ENCODE results near the gene EVI2B. TPM values are rescaled to one million over a fixed set of nuclear protein-coding genes. Genes with fewer than 3 reads are reported as not detected.

The EVI2B gene
- total RNA-seq, 2 experiments from 2014 or later, result 17.4 to 71.0 TPM

DNA sequence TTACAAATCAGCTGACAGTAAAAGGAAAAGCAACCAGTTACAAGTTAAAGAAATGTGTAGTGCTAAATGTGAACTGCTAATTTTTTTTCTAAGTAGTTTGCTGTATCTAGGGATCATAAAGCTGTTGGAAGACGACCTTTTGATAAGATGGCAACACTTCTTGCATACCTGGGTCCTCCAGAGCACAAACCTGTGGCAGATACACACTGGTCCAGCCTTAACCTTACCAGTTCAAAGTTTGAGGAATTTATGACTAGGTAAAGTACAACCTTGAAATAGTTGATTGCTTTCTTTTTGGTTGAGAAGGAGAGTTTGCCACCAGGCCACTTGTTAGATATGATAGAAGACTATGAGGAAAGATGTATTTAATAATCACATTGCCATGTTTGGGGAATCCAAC lies 52.3 kb downstream of the EVI2B start:
- BruUV-seq (replicated peaks), result no TSS peak
- TF ChIP-seq EZH2phosphoT487 (IDR thresholded peaks at IDR 0.05; ENCODE audit: borderline replicate concordance, low read depth, low read length), result no peak
- TF ChIP-seq, protein P1, sequence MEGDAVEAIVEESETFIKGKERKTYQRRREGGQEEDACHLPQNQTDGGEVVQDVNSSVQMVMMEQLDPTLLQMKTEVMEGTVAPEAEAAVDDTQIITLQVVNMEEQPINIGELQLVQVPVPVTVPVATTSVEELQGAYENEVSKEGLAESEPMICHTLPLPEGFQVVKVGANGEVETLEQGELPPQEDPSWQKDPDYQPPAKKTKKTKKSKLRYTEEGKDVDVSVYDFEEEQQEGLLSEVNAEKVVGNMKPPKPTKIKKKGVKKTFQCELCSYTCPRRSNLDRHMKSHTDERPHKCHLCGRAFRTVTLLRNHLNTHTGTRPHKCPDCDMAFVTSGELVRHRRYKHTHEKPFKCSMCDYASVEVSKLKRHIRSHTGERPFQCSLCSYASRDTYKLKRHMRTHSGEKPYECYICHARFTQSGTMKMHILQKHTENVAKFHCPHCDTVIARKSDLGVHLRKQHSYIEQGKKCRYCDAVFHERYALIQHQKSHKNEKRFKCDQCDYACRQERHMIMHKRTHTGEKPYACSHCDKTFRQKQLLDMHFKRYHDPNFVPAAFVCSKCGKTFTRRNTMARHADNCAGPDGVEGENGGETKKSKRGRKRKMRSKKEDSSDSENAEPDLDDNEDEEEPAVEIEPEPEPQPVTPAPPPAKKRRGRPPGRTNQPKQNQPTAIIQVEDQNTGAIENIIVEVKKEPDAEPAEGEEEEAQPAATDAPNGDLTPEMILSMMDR (conservative IDR thresholded peaks at IDR 0.05; ENCODE audit: low read length), result no peak
- Histone ChIP-seq H3K4me2 (ENCODE audit: low read length) (no peak overlapping the region), H2AFZ (ENCODE audit: low read length) (no peak overlapping the region), H3K79me2 (ENCODE audit: insufficient read depth, low read depth, low read length) (no peaks in the 10 kb centered on the region), H3K4me1 (ENCODE audit: insufficient read depth, low read length, poor library complexity, severe bottlenecking) (no peaks in the 10 kb centered on the region), H3K36me3 (ENCODE audit: insufficient read depth, low read length) (peaks cover 22% of the 10 kb centered on the region), H3K4me3 (ENCODE audit: low read depth, low read length, poor library complexity, severe bottlenecking) (no peak overlapping the region), H3K9me3 (ENCODE audit: low read length) (no peaks in the 10 kb centered on the region), H3K9me2 (ENCODE audit: insufficient read depth, low read length) (no peaks in the 10 kb centered on the region), H3K27ac (ENCODE audit: low read depth, low read length, poor library complexity, severe bottlenecking) (no peak overlapping the region), H4K20me1 (ENCODE audit: insufficient read depth, low read length) (no peaks in the 10 kb centered on the region)
- POLR2A ChIA-PET, result interaction anchor here (0.9 to 1.0 kb wide), 2 partner anchors 10 to 52 kb away, joined by 4 read pairs; partner anchors contain the start of gene EVI2B
- CTCF ChIA-PET (ENCODE audit: unreplicated experiment), result no interaction called here
- intact Hi-C loops (cut with micrococcal nuclease; ENCODE audit: unreplicated experiment), result no loop called here
- DNase-seq (ENCODE audit: low spot score), result no peak

DNA sequence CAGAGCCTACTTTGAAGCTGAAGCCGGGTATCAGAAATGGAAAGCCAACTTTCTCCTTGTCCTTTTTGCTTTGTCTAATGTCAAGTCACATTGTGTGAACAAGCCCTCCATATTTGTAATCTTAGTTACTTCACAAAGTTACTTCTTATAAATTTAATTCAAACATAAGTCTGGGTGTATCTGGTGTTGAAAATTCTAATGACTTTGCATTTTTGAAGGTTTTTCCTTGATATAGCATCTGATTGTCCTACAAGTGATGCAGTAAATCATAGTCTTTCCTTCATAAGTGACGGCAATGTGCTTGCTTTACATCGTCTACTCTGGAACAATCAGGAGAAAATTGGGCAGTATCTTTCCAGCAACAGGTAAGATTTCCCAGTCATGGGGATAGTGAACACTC lies 53.7 kb downstream of the EVI2B start:
- Histone ChIP-seq H3K9me3 (ENCODE audit: low read length) (no peaks in the 10 kb centered on the region), H4K20me1 (ENCODE audit: insufficient read depth, low read length) (no peaks in the 10 kb centered on the region), H3K4me1 (ENCODE audit: insufficient read depth, low read length, poor library complexity, severe bottlenecking) (no peaks in the 10 kb centered on the region), H3K27ac (ENCODE audit: low read depth, low read length, poor library complexity, severe bottlenecking) (no peak overlapping the region), H3K79me2 (ENCODE audit: insufficient read depth, low read depth, low read length) (no peaks in the 10 kb centered on the region), H3K4me2 (ENCODE audit: low read length) (no peak overlapping the region), H3K36me3 (ENCODE audit: insufficient read depth, low read length) (peaks cover 15% of the 10 kb centered on the region), H2AFZ (ENCODE audit: low read length) (no peak overlapping the region), H3K4me3 (ENCODE audit: low read depth, low read length, poor library complexity, severe bottlenecking) (no peak overlapping the region), H3K9me2 (ENCODE audit: insufficient read depth, low read length) (no peaks in the 10 kb centered on the region)
- no TSS peak for BruUV-seq (replicated peaks)
- ChIA-PET POLR2A (no interaction called here), CTCF (ENCODE audit: unreplicated experiment) (no interaction called here)
- no peak for TF ChIP-seq EZH2phosphoT487 (IDR thresholded peaks at IDR 0.05; ENCODE audit: borderline replicate concordance, low read depth, low read length)
- TF ChIP-seq, protein P1 (conservative IDR thresholded peaks at IDR 0.05; ENCODE audit: low read length), result no peak
- intact Hi-C loops (cut with micrococcal nuclease; ENCODE audit: unreplicated experiment), result no loop called here
- no peak for DNase-seq (ENCODE audit: low spot score)

DNA sequence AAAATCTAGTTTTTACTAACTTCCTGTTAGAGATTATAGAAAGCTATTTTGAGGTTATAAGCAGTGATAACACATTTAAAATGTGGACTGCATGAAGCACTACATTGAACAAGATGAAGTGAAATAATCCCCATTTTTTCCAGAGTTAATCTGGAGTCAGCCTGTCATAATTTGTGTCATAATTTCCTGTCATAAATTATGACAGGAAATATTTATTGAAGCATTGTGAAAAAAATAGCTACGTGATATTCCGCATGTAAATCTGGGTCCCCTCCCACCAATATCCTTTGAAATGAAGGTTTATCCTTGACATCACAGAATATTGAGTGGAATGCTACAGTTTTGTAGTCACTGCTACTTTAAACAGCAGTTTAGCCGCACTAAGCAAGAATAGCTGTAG lies 56.9 kb downstream of the EVI2B start:
- Histone ChIP-seq H2AFZ (ENCODE audit: low read length) (no peak overlapping the region), H3K27ac (ENCODE audit: low read depth, low read length, poor library complexity, severe bottlenecking) (no peak overlapping the region), H3K79me2 (ENCODE audit: insufficient read depth, low read depth, low read length) (no peaks in the 10 kb centered on the region), H3K36me3 (ENCODE audit: insufficient read depth, low read length) (peaks cover 23% of the 10 kb centered on the region), H3K9me2 (ENCODE audit: insufficient read depth, low read length) (no peaks in the 10 kb centered on the region), H3K9me3 (ENCODE audit: low read length) (no peaks in the 10 kb centered on the region), H3K4me1 (ENCODE audit: insufficient read depth, low read length, poor library complexity, severe bottlenecking) (no peaks in the 10 kb centered on the region), H4K20me1 (ENCODE audit: insufficient read depth, low read length) (no peaks in the 10 kb centered on the region), H3K4me3 (ENCODE audit: low read depth, low read length, poor library complexity, severe bottlenecking) (no peak overlapping the region), H3K4me2 (ENCODE audit: low read length) (no peak overlapping the region)
- no peak for DNase-seq (ENCODE audit: low spot score)
- ChIA-PET POLR2A (interaction anchor here (0.6 to 0.7 kb wide), 3 partner anchors 110 to 396 kb away, joined by 3 to 4 read pairs (median 3); no protein-coding TSS in a partner anchor), CTCF (ENCODE audit: unreplicated experiment) (no interaction called here)
- intact Hi-C loops (cut with micrococcal nuclease; ENCODE audit: unreplicated experiment), result no loop called here
- TF ChIP-seq, protein P1 (conservative IDR thresholded peaks at IDR 0.05; ENCODE audit: low read length), result no peak
- TF ChIP-seq EZH2phosphoT487 (IDR thresholded peaks at IDR 0.05; ENCODE audit: borderline replicate concordance, low read depth, low read length), result no peak
- no TSS peak for BruUV-seq (replicated peaks)

Measured in OCI-LY7 (cell line).